IPS-15b (cell line): ENCODE data around the gene LGALS4.
"Not testable (repeated sequence)": the region's sequence is repeated elsewhere in the genome, so short reads cannot be mapped to it uniquely, and the experiment has no call there.

Experiments
- H3K27me3 ChIP-seq: one replicate; pipeline ENCODE4 v1.6.1; 2013; ENCODE audit warnings: low read length; ENCODE audit not compliant: control insufficient read depth, insufficient read depth
- H3K36me3 ChIP-seq: one replicate; pipeline ENCODE4 v1.6.1; 2013; ENCODE audit warnings: low read length; ENCODE audit not compliant: control insufficient read depth, insufficient read depth
- H3K4me1 ChIP-seq: one replicate; pipeline ENCODE4 v1.6.1; 2013; ENCODE audit warnings: mild to moderate bottlenecking, low read length; ENCODE audit not compliant: control insufficient read depth, insufficient read depth
- H3K4me3 ChIP-seq: one replicate; pipeline ENCODE4 v1.5.1; 2013; ENCODE audit warnings: low read depth, low read length
- H3K9ac ChIP-seq: one replicate; pipeline ENCODE4 v1.6.1; 2013; ENCODE audit warnings: low read depth, mild to moderate bottlenecking, low read length
- H3K9me3 ChIP-seq: one replicate; pipeline ENCODE4 v1.6.1; 2013; ENCODE audit warnings: mild to moderate bottlenecking, low read length; ENCODE audit not compliant: control insufficient read depth, insufficient read depth

Gene LGALS4

DNA sequence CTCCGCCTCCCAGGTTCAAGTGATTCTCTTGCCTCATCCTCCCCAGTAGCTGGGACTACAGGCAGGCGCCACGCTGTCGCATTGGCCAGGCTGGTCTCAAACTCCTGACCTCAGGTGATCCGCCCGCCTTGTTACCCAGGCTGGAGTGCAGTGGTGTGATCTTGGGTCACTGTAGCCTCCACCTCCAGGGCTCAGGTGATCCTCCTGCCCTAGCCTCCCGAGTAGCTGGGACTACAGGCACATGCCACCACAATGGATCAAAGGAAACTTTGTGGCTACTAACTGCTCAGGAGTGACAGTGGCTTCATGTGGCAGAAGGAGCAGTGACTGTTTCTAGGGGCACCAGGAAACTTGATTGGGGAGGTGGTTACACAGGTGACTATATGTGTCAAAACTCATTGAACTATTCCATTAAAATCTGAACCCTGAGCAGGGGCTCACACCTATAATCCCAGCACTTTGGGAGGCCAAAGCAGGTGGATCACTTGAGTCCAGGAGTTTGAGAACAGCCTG, 27.5 kb downstream of the LGALS4 start:
- H3K4me3 ChIP-seq, result no peak overlapping the region
- H3K9me3 ChIP-seq, result no peaks in the 10 kb centered on the region
- H3K27me3 ChIP-seq, result no peaks in the 10 kb centered on the region
- H3K9ac ChIP-seq, result no peak overlapping the region
- no peaks in the 10 kb centered on the region for H3K4me1 ChIP-seq
- H3K36me3 ChIP-seq, result no peaks in the 10 kb centered on the region

DNA sequence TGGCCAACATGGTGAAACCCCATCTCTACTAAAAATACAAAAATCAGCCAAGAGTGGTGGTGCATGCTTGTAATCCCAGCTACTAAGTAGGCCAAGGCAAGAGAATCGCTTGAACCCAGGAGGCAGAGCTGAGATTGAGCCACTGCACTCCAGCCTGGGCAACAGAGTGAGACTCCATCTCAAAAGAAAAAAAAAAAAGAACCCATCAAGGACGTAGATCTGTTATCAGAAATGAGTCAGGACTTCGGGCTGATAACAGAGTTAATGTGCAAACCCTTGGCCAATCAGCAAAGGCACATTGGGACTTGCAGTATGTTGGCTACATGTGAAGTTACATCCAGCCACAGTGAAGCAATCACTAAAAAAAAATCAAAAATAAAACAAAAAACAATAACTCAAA, 28.5 kb downstream of the LGALS4 start:
- Histone ChIP-seq H3K9me3 (no peaks in the 10 kb centered on the region), H3K36me3 (no peaks in the 10 kb centered on the region), H3K4me1 (no peaks in the 10 kb centered on the region), H3K9ac (no peak overlapping the region), H3K4me3 (no peak overlapping the region), H3K27me3 (no peaks in the 10 kb centered on the region)

DNA sequence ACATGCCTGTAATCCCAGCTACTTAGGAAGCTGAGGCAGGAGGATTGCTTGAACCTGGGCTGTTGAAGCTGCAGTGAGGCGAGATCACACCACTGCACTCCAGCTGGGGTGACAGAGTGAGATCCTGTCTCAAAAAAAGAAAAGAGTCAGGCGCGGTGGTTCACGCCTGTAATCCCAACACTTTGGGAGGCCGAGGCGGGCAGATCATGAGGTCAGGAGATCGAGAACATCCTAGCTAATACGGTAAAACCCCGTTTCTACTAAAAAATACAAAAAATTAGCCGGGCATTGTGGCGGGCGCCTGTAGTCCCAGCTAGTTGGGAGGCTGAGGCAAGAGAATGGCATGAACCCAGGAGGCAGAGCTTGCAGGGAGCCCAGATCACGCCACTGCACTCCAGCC, 30.5 kb downstream of the LGALS4 start:
- not testable (repeated sequence) for H3K9me3 ChIP-seq, H3K27me3 ChIP-seq, H3K4me1 ChIP-seq, H3K4me3 ChIP-seq, H3K36me3 ChIP-seq, H3K9ac ChIP-seq

DNA sequence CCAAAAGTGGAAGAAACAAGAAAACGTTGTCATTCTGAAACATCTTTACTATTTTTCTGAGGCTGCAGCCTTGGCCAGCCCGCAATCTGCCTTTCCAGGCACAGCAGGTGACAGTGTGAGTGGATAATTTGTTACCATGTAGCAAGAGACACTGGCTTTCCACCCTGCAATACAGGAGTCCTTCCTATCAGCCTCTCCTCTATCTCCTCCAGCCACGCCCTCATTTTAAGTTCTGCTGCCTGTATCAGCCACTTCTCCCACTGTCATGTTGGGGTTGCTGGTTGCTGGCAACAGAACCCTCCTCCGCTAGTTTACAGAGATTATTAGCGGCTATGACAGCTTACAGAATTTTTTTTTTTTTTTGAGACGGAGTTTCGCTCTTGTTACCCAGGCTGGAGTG, 31.7 kb downstream of the LGALS4 start:
- no peak overlapping the region for H3K4me3 ChIP-seq
- no peaks in the 10 kb centered on the region for H3K27me3 ChIP-seq
- H3K36me3 ChIP-seq, result no peaks in the 10 kb centered on the region
- H3K4me1 ChIP-seq, result no peaks in the 10 kb centered on the region
- no peaks in the 10 kb centered on the region for H3K9me3 ChIP-seq
- no peak overlapping the region for H3K9ac ChIP-seq

DNA sequence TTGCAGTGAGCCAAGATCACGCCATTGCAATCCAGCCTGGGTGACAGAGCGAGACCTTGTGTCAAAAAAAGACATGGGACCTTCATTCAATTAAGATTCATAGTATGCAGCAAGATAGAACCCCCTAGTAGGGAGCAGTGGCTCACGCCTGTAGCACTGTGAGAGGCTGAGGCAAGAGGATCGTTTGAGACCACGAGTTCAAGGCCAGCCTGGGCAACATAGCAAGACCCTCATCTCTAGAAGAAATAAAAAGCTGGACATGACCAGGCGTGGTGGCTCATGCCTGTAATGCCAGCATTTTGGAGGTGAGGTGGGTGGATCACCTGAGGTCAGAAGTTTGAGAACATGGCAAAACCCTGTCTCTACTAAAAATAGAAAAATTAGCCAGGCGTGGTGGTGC, 32.3 kb downstream of the LGALS4 start:
- H3K4me3 ChIP-seq, result no peak overlapping the region
- no peaks in the 10 kb centered on the region for H3K27me3 ChIP-seq
- H3K4me1 ChIP-seq, result no peaks in the 10 kb centered on the region
- H3K9me3 ChIP-seq, result no peaks in the 10 kb centered on the region
- H3K9ac ChIP-seq, result no peak overlapping the region
- H3K36me3 ChIP-seq, result no peaks in the 10 kb centered on the region

DNA sequence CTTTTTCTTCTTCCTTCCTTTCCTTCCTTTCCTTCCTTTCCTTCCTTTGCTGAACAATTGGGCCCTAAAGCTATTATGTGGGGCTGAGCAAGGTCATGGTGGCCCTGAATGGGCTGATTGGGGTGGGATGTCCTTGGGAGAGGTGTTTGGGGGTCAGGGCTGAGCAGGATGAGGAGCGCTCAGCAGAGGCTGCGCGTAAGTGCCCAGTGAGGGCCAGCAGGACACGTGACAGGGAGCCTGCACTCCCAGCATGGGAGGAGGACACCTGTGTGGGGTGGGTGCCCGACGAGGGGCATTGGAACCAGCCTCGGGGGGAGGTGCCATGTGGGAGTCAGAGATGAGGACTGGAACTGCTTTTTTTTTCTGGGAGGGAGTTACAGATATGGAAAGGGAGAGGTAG, 34.0 kb downstream of the LGALS4 start:
- H3K9me3 ChIP-seq, result no peaks in the 10 kb centered on the region
- no peak overlapping the region for H3K9ac ChIP-seq
- H3K4me3 ChIP-seq, result no peak overlapping the region
- H3K27me3 ChIP-seq, result no peaks in the 10 kb centered on the region
- no peaks in the 10 kb centered on the region for H3K4me1 ChIP-seq
- no peaks in the 10 kb centered on the region for H3K36me3 ChIP-seq

DNA sequence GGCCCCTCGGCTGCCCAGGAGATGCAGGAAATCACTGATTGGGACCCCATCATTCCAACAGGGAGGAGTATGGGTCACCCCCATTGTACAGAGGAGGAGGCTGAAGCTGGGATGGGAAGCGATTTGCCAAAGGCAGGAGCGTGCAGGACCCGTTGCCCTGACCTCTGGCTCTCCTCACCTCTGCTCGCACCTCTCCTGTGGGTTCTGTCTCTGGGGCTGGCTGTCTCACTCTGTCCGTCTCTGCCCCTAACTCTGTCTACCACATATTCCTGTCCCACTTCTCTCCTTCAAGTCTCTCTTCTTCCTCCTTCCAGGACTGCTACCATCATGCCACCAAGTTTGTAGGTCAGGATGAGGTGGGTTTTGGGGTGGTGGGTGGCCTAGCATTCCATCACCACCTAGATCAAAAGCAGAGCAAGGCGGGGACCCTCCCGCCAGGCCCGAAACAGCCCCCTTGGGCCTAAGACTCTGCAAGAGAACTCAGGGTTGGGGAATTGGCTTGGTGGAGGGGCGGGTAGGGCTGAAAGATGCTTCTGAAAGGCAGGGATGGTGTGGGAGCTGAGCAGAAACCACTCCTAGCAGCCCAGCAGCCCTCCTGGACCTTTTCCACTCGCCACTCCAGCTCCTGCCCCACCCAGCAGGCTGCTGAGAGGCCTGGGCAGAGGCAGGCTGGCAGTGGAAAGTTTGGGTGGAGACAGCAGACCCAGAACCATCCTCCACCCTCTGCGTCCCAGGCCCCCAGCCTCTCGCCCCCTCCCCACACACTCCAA, 38.4 kb downstream of the LGALS4 start:
- Histone ChIP-seq H3K4me1 (no peaks in the 10 kb centered on the region), H3K27me3 (no peaks in the 10 kb centered on the region), H3K9ac (no peak overlapping the region), H3K36me3 (no peaks in the 10 kb centered on the region), H3K9me3 (no peaks in the 10 kb centered on the region), H3K4me3 (no peak overlapping the region)

DNA sequence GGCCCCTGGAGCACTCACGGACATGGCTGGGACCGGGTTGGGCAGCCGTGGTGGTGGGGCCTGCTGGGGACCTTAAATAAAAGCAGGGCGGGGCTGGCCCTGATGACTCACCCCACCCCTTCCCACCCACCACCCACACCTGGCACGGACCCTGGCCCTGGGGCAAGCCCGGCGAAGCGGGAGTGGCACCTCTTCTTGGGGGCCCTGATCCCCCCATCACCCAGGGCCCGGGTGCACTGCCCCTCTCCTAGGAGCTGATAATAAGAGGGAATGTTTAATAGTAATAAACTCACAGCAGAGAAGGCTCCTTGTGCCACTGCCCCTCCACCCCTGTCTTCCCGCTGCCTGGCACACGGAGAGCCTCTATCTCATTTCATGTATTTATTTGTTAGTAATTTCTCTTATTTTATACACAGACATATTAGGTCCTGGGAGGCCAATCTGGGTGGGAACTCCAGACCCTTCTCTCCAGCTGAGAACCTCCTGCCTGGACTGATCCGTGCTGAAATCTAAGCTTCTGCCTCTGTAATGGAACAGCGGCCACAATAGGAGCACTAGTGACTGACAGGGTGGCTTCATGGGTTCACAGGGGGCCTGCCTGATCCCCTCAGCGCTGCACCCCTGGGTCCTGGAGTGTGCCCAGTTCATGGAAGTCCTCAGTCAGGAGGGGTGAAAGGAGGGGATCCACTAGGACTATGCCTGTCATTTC, 39.1 kb downstream of the LGALS4 start, which contains the start of gene LGALS7:
LGALS7 (minus strand) TSS at position 49 of the 709 bp plus-strand sequence; CDS start at position 24, 25 bp downstream.
- no peaks in the 10 kb centered on the region for H3K27me3 ChIP-seq
- H3K36me3 ChIP-seq, result no peaks in the 10 kb centered on the region
- H3K9ac ChIP-seq, result no peak within 1 kb of the TSS
- H3K9me3 ChIP-seq, result no peaks in the 10 kb centered on the region
- no peaks in the 10 kb centered on the region for H3K4me1 ChIP-seq
- no peak within 1 kb of the TSS for H3K4me3 ChIP-seq

DNA sequence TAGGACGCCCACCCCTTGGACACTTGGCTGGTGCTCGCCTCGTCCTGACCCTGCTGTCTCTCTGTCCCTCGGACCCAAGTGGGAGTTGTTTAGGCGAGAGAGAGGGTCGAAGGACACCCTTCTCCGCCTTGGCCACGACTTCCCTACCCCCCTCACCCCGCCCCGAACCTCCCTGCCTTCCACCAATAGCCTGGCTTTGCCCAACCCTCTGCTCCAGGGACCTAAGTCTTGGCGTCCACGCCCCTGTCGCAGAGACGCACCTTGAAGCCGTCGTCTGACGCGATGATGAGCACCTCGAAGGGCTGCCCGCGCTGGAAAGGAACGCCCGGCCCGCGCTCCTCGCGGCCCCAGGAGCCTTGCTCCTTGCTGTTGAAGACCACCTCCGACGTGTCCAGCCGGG, 41.2 kb downstream of the LGALS4 start:
- H3K27me3 ChIP-seq, H3K36me3 ChIP-seq, H3K9me3 ChIP-seq, H3K4me3 ChIP-seq, H3K4me1 ChIP-seq, H3K9ac ChIP-seq: not testable (repeated sequence)

DNA sequence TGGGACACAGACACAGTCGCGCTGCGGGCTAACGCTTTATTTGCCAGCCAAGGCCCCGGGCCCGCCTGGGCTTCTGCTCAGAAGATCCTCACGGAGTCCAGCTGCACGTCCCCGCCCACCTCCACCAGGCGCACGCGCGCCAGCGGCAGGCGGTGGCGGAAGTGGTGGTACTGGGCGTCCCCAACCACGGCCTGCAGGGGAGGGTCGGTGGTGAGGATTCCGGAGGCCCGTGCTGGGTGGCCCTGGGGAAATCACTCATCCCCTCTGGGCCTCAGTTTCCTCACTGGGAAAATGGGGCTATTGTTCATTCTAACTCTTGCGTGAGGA, 41.8 kb downstream of the LGALS4 start:
- H3K4me3 ChIP-seq, H3K9ac ChIP-seq, H3K9me3 ChIP-seq, H3K36me3 ChIP-seq, H3K4me1 ChIP-seq, H3K27me3 ChIP-seq: not testable (repeated sequence)

DNA sequence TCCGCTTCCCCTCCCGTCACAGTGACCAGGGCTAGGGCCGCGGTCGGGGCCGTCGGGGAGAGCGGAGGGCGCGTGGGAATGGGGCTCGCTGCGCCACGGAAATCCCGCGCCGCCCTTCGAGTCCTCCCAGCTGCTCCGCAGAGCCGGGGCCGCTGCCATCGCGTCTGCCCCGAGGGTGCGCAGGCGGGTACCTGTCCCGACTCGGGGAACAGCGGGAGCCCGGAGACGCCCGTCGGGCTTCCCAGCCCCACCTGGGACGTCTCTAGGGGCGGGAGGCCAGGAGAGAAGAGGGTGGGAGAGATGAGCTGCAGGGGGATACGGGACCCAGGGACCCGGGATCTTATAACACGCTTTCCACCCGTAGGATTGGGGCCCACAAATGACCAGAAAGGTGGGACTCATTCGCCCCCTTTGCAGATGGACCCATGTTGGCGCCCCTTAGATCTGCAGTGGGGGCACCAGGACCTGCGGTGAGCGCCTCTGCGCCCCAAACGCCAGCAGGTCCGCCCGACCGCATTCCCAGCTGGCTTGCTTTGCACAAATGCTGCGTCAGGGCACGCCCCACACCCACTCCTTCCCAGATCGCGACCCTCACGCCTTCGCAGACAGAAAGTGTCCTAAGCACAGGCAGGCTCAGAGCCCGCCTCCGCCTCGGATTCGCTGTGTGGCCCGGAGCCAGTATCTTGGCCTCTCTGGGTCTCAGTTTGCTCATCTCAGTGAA, 42.4 kb downstream of the LGALS4 start:
- H3K27me3 ChIP-seq, H3K36me3 ChIP-seq, H3K4me1 ChIP-seq, H3K9ac ChIP-seq, H3K9me3 ChIP-seq: not testable (repeated sequence)
- peak overlapping the region; percentile 26 for H3K4me3 ChIP-seq
